ENCODE data around the gene RAP2A.

The RAP2A gene

GRCh38 chr13:97498419-97498818 lies 64.5 kb downstream of the RAP2A start:
- Histone ChIP-seq H3K9ac (ENCODE audit: low read depth, low read length, poor library complexity, severe bottlenecking) (no peak overlapping the region), H4K20me1 (ENCODE audit: insufficient read depth, low read length, poor library complexity, severe bottlenecking) (no peaks in the 10 kb centered on the region), H3K27me3 (ENCODE audit: insufficient read depth, low read length, poor library complexity, severe bottlenecking) (no peaks in the 10 kb centered on the region), H3K79me2 (ENCODE audit: insufficient read depth, low read length) (no peaks in the 10 kb centered on the region), H3K9me2 (replicated peaks; ENCODE audit: low read depth, low read length) (no peaks in the 10 kb centered on the region), H3K4me1 (ENCODE audit: insufficient read depth, low read length, poor library complexity, severe bottlenecking) (no peaks in the 10 kb centered on the region), H3K4me2 (ENCODE audit: low read depth, low read length, poor library complexity, severe bottlenecking) (no peak overlapping the region), H3K9me3 (ENCODE audit: insufficient read depth, low read depth, low read length) (no peaks in the 10 kb centered on the region), H3K36me3 (ENCODE audit: insufficient read depth, low read length) (no peaks in the 10 kb centered on the region), H2AFZ (ENCODE audit: low read length) (no peak overlapping the region), H3F3A (ENCODE audit: low read depth) (no peaks in the 10 kb centered on the region), H3K4me3 (ENCODE audit: low read length, poor library complexity, severe bottlenecking) (no peak overlapping the region)
- TF ChIP-seq EZH2phosphoT487 (IDR thresholded peaks at IDR 0.05; ENCODE audit: borderline replicate concordance): no peak
- TF ChIP-seq, protein P1, sequence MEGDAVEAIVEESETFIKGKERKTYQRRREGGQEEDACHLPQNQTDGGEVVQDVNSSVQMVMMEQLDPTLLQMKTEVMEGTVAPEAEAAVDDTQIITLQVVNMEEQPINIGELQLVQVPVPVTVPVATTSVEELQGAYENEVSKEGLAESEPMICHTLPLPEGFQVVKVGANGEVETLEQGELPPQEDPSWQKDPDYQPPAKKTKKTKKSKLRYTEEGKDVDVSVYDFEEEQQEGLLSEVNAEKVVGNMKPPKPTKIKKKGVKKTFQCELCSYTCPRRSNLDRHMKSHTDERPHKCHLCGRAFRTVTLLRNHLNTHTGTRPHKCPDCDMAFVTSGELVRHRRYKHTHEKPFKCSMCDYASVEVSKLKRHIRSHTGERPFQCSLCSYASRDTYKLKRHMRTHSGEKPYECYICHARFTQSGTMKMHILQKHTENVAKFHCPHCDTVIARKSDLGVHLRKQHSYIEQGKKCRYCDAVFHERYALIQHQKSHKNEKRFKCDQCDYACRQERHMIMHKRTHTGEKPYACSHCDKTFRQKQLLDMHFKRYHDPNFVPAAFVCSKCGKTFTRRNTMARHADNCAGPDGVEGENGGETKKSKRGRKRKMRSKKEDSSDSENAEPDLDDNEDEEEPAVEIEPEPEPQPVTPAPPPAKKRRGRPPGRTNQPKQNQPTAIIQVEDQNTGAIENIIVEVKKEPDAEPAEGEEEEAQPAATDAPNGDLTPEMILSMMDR (conservative IDR thresholded peaks at IDR 0.05; ENCODE audit: low read length): no peak

DNA sequence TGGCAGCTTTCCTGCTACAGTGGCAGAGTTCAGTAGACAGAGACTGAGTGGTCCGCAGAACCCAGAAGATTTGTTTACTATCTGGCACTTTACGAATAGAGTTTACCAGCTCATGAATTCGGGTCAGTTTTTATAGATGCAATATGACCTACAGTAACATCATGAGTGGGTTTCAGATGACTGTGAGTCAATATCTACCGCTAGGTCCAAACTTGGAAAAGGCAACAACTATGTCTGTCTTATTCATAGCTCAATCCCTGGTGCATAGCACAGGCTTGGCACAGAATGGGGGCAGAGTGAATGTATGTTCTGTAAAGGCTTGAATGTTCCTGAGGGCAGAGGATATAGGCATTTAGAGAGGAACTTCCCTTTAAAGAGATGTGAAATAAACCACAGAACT lies 65.2 kb downstream of the RAP2A start:
- Histone ChIP-seq H3K9me3 (ENCODE audit: insufficient read depth, low read depth, low read length) (no peaks in the 10 kb centered on the region), H3K9ac (ENCODE audit: low read depth, low read length, poor library complexity, severe bottlenecking) (no peak overlapping the region), H3K4me1 (ENCODE audit: insufficient read depth, low read length, poor library complexity, severe bottlenecking) (no peaks in the 10 kb centered on the region), H3K36me3 (ENCODE audit: insufficient read depth, low read length) (no peaks in the 10 kb centered on the region), H3K79me2 (ENCODE audit: insufficient read depth, low read length) (no peaks in the 10 kb centered on the region), H2AFZ (ENCODE audit: low read length) (no peak overlapping the region), H3K4me3 (ENCODE audit: low read length, poor library complexity, severe bottlenecking) (no peak overlapping the region), H3K9me2 (replicated peaks; ENCODE audit: low read depth, low read length) (no peaks in the 10 kb centered on the region), H3F3A (ENCODE audit: low read depth) (no peaks in the 10 kb centered on the region), H3K27me3 (ENCODE audit: insufficient read depth, low read length, poor library complexity, severe bottlenecking) (no peaks in the 10 kb centered on the region), H3K4me2 (ENCODE audit: low read depth, low read length, poor library complexity, severe bottlenecking) (no peak overlapping the region), H4K20me1 (ENCODE audit: insufficient read depth, low read length, poor library complexity, severe bottlenecking) (no peaks in the 10 kb centered on the region)
- TF ChIP-seq, protein P1 (conservative IDR thresholded peaks at IDR 0.05; ENCODE audit: low read length): no peak
- no peak for TF ChIP-seq EZH2phosphoT487 (IDR thresholded peaks at IDR 0.05; ENCODE audit: borderline replicate concordance)

GRCh38 chr13:97502181-97502580 lies 68.2 kb downstream of the RAP2A start:
- no peak for TF ChIP-seq EZH2phosphoT487 (IDR thresholded peaks at IDR 0.05; ENCODE audit: borderline replicate concordance)
- TF ChIP-seq, protein P1 (conservative IDR thresholded peaks at IDR 0.05; ENCODE audit: low read length): no peak
- H3K27me3 ChIP-seq (ENCODE audit: insufficient read depth, low read length, poor library complexity, severe bottlenecking): no peaks in the 10 kb centered on the region
- no peak overlapping the region for H3K4me3 ChIP-seq (ENCODE audit: low read length, poor library complexity, severe bottlenecking)
- H3K4me1 ChIP-seq (ENCODE audit: insufficient read depth, low read length, poor library complexity, severe bottlenecking): no peaks in the 10 kb centered on the region
- H3K4me2 ChIP-seq (ENCODE audit: low read depth, low read length, poor library complexity, severe bottlenecking): no peak overlapping the region
- H3K9me3 ChIP-seq (ENCODE audit: insufficient read depth, low read depth, low read length): no peaks in the 10 kb centered on the region
- H3F3A ChIP-seq (ENCODE audit: low read depth): no peaks in the 10 kb centered on the region
- H4K20me1 ChIP-seq (ENCODE audit: insufficient read depth, low read length, poor library complexity, severe bottlenecking): no peaks in the 10 kb centered on the region
- no peaks in the 10 kb centered on the region for H3K9me2 ChIP-seq (replicated peaks; ENCODE audit: low read depth, low read length)
- H3K9ac ChIP-seq (ENCODE audit: low read depth, low read length, poor library complexity, severe bottlenecking): no peak overlapping the region
- H3K79me2 ChIP-seq (ENCODE audit: insufficient read depth, low read length): no peaks in the 10 kb centered on the region
- no peak overlapping the region for H2AFZ ChIP-seq (ENCODE audit: low read length)
- H3K36me3 ChIP-seq (ENCODE audit: insufficient read depth, low read length): no peaks in the 10 kb centered on the region
